ENCODE data around the gene PKM. TPM values are rescaled to one million over a fixed set of nuclear protein-coding genes. Genes with fewer than 3 reads are reported as not detected.

The PKM gene
- total and polyA plus RNA-seq, 12 donors, result 396 to 1,308 (median 1,056) TPM

- TF ChIP-seq POLR2A (IDR thresholded peaks at IDR 0.05) (no peak), CTCF (IDR thresholded peaks at IDR 0.05) (no peak)
- Histone ChIP-seq H3K27me3 (no peaks in the 10 kb centered on the region), H3K36me3 (replicated peaks in 1 of 2) (peaks cover 0 to 12% of the 10 kb centered on the region in 2 donors), H3K4me3 (peak overlapping the region in 1 of 4 donors; percentile 52), H3K9me3 (replicated peaks in 1 of 3) (no peaks in the 10 kb centered on the region), H3K4me1 (replicated peaks in 1 of 2) (peaks cover 21 to 33% of the 10 kb centered on the region in 2 donors), H3K27ac (peak overlapping the region; percentile 15 to 94 (median 77))
- intact Hi-C loops (cut with DNase I), result no loop called here
- DNase-seq, result no peak
- WGBS, 4 donors, result 87 to 90% (median 88%) methylated on average over 2 of the region's 2 CpGs
Observed at GRCh38 chr15:72236381-72237003, 5.5 kb upstream of the PKM start.

GRCh38 chr15:72235298-72235697, 4.3 kb upstream of the PKM start:
- DNase-seq, result no peak
- H3K27me3 ChIP-seq, result no peaks in the 10 kb centered on the region
- H3K4me3 ChIP-seq, result no peak overlapping the region
- TF ChIP-seq POLR2A (IDR thresholded peaks at IDR 0.05), result no peak
- peaks cover 21 to 33% of the 10 kb centered on the region in 2 donors for H3K4me1 ChIP-seq (replicated peaks in 1 of 2)
- intact Hi-C loops (cut with DNase I), result no loop called here
- no peak overlapping the region for H3K27ac ChIP-seq
- H3K9me3 ChIP-seq (replicated peaks in 1 of 3), result no peaks in the 10 kb centered on the region
- WGBS, 4 donors, result 90 to 98% (median 95%) methylated on average over 4 of the region's 4 CpGs
- H3K36me3 ChIP-seq (replicated peaks in 1 of 2), result peaks cover 0 to under 1% of the 10 kb centered on the region in 2 donors

- intact Hi-C loops (cut with DNase I), result loop anchor here in 1 of 2 donors (5.0 kb wide), 1 partner anchor 36 kb away; the partner anchor contains the start of gene GRAMD2A
- WGBS, 4 donors, result 96 to 97% (median 97%) methylated on average over 6 of the region's 6 CpGs
- H3K9me3 ChIP-seq (replicated peaks in 1 of 3), result no peaks in the 10 kb centered on the region
- H3K27me3 ChIP-seq, result no peaks in the 10 kb centered on the region
- H3K4me1 ChIP-seq (replicated peaks in 1 of 2), result peaks cover 30 to 38% of the 10 kb centered on the region in 2 donors
- no peak for DNase-seq
- no peaks in the 10 kb centered on the region for H3K36me3 ChIP-seq (replicated peaks in 1 of 2)
- no peak overlapping the region for H3K27ac ChIP-seq
- H3K4me3 ChIP-seq, result no peak overlapping the region
- TF ChIP-seq POLR2A (IDR thresholded peaks at IDR 0.05), result no peak
- TF ChIP-seq CTCF (IDR thresholded peaks at IDR 0.05), result no peak
Observed at GRCh38 chr15:72233769-72234168, 2.8 kb upstream of the PKM start.

- no peaks in the 10 kb centered on the region for H3K9me3 ChIP-seq (replicated peaks in 1 of 3)
- DNase-seq, result peak; percentile 63 to 88 (median 86)
- peak overlapping the region in 3 of 4 donors; percentile 41 to 76 (median 72) for H3K4me3 ChIP-seq
- TF ChIP-seq POLR2A (IDR thresholded peaks at IDR 0.05) (peak in 1 of 2 donors; percentile 84), CTCF (IDR thresholded peaks at IDR 0.05) (no peak)
- 0 to 4% (median 1%) methylated on average over 16 of the region's 16 CpGs for WGBS, 4 donors
- peaks cover 35 to 42% of the 10 kb centered on the region in 2 donors for H3K4me1 ChIP-seq (replicated peaks in 1 of 2)
- no peaks in the 10 kb centered on the region for H3K36me3 ChIP-seq (replicated peaks in 1 of 2)
- H3K27ac ChIP-seq, result peak overlapping the region; percentile 86 to 99 (median 94)
- no peaks in the 10 kb centered on the region for H3K27me3 ChIP-seq
- intact Hi-C loops (cut with DNase I), result loop anchor here in 1 of 2 donors (5.0 kb wide), 1 partner anchor 35 kb away; the partner anchor contains the start of gene GRAMD2A
Observed at GRCh38 chr15:72231833-72232478, 966 bp upstream of the PKM start.

Measured in adrenal gland (tissue), 12 donors.